GM19035 (cell line): ENCODE measurements around the gene BFSP2.

ENCODE experiments used
- ATAC-seq: cut with Tn5 transposase; IDR thresholded peaks from one replicate; pipeline ENCODE4 v1.9.1; 2021; ENCODE audit not compliant: unreplicated experiment

The BFSP2 gene

DNA sequence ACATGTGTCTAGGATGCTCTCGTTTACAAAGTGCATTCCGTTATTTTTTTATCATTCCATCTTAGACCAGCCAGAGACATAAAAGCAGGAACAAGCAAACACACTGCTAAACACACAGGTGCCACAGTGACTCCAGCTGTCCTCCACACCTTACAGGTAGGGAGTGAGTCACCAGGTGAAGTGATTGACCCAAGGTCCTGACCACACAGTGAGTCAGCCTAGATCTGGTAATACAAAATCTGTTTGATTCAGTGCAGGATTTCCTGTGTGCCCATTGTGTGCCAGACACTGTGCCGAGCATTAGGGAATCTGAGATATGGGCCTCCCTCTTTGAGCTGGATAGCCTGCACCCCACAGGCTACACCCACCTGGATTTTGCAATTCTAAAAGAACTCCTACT, 16.7 kb upstream of the BFSP2 start:
- no peak for ATAC-seq

DNA sequence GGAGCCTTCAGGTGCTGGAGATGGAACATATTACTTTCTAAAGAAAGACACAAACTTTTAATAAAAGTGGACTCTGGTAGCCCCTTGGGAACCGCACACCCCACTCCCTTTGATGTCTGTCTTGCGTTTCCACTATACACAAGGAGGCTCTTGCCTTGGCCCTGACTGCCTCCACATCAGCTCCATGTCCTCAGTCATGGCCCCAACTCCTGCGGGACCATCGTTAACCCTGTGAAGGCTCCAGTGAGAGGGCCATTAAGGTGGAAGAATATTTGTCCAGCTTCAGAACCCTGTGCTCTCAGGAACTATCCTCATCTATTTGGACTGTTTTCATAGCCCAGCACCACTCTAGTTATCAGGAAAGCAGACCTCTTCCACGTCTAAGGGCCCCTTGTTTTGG, 16.1 kb upstream of the BFSP2 start:
- no peak for ATAC-seq

DNA sequence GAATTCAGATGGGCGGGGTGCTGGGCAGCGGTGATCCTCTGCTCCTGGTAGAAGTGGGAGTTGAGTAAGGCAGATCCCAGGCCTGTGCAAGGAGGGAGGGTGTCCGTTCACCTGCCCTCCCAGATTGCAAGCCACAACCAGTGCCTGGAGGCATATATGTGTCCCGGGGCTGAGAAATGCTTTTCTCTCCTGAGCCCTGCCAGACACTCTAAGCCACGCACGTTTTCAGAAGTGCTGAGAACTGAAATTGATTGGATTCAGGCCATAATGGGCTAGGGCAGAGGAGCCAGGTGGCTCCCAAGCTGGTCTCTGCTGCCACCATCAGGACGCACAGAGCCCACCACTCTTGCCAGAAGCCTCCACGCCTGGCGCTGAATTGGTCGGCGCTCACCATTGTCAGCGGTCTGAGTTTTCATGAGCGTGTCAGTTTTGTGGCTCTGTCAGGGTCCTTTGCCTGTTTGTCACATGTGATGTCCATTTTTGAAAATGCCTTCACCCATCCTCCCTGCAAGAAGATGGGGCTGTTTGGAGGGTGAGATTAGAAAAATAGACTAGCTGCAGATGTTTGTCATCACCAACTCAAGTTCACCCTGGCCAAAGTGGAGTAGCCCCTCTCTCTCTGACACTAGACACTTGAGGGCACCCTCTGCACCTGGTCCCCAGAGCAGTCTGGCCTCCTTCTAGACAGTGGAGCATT, 15.4 kb upstream of the BFSP2 start:
- ATAC-seq, result peak; percentile 78

DNA sequence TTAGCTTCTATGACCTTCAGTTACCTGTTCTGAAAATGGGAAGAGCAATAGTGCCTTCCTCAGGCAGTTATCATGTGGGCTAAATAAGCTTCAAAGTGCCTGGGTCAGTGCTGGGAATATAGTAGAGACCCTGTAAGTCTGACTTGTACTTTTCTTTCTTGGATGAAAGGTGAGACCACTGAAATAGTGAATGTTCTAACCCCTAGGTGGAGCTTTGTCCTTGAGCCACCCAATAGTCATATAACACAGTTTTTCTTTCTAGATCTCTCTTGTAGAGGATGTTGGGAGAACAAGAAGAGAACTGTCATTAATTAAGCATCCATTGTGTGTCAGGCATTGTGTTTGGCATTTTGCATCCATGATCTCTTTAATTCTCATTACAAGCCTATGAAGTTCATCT, 13.0 kb upstream of the BFSP2 start:
- ATAC-seq, result no peak

DNA sequence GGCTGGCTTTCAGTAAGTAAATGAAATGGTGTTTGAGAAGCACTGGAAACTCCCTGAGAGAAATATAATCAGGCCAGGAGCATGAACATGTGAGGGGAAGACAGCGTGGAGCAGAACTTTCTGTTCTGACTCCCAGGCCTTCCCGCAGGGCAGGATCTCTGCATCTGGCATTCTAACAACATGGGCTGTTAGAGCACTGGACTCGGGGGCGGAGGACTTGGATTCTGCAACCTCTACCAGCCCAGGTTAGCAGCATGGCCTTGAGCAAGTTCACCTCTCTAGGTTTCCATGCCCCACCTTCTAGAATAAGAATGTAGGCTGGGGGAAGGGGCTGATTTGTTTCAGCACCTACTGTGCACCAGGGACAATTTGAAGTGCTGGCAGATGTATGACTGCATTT, 12.5 kb upstream of the BFSP2 start:
- ATAC-seq, result no peak

DNA sequence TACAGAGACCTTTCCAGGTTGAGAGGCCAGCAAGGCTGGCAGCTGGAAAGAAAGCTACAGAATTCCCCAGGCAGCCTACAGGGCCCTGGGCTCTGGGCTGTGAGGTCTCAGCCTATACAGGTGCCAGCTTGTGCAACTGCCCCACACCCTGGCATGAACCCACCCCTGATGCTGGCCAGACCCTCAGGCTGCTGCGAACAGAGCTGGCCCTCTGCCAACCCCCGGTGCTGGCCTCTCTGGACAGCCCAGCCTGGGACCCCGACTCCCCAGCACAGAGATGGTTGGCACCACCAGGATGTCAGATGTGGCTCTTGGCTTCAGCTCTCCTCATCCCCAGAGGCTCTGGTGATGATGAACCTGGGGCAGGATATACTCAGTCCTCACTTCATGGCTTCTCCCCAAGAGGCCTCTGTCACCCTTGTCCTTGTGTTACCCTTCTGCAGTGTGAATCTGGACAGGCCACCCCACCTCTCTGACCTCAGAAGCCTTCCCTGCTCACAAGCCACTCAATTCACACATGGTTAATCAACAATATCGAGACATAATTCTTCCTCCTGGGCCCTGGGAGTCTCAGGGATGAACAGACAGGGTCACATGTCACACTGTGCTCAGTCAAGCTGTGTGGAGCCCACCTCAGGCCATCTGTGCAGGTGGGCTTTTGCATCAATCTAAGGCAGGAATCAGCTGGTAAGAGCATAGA, 11.0 kb upstream of the BFSP2 start:
- ATAC-seq, result no peak

DNA sequence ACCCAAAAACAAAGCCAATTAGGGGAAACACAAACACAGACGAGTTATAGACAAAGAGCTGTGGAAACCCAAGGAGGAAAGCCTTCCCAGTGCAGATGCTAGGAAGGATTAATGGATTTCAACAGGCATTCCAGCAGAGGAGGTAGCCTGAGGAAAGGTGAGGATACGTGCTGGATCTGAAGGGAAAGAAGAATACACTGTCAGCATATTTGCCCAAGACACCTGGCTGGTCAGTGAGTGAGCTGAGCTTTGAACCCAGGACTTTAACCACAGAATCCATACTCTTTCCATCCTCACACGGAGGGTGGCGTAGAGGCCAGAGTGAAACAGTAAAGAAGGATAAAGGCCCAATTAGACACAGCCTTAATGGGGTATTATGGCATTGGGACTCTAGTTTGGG, 9.1 kb upstream of the BFSP2 start:
- ATAC-seq, result no peak

DNA sequence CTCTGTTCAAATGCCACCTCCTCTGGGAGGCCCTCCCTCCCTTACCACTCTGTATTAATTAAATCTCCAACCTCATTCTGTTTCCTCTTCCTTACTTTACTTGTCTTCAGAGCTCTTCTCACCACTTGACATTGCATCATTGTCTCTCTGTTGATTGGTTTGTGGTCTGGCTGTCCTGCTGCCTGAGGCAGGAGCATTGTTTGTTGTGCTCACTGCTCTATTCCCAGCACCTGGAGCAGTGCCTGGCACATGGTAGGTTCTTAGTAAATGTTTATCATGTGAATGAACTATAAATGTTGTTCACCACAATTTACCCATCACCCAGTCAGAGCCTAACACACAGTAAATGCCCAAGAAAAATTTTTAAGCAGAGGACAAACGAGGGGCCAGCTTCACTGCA, 6.7 kb upstream of the BFSP2 start:
- ATAC-seq, result no peak

DNA sequence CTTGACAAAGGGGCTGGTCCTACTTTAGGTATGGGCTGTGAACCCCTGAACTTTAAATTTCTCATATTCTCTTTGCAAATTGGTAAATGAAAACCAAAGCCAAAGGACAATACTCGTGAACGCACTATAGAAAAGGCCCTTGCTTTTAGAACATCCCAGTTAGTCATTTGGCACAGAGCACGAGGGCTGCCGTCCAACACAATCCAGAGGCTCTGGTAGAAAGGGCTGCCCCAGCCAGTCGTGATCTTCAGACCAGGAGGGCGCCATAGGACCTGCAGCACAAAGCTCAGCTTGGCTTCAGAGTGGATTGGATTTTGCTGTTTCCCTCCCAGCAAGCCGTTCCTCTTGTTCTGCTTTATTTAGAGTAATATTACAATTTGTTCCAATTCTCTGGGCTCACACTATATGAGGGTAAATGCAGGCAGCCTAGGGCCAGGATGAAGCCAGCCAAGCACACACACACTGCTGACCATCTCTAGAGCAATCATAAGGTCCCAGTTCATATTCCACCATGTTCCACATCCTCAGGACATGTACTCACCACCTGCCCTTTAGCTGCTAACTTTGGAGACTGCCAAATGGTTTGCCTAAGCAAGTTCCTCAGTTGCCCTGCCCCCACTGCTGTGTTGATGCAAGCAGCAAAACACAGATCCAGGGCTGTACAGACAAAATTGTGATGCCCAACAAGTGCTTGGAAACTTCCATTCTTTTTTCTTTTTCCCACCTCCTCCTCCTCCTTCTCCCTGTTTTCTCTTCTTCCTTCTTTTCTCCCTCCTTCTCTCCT, 6.0 kb upstream of the BFSP2 start:
- no peak for ATAC-seq

DNA sequence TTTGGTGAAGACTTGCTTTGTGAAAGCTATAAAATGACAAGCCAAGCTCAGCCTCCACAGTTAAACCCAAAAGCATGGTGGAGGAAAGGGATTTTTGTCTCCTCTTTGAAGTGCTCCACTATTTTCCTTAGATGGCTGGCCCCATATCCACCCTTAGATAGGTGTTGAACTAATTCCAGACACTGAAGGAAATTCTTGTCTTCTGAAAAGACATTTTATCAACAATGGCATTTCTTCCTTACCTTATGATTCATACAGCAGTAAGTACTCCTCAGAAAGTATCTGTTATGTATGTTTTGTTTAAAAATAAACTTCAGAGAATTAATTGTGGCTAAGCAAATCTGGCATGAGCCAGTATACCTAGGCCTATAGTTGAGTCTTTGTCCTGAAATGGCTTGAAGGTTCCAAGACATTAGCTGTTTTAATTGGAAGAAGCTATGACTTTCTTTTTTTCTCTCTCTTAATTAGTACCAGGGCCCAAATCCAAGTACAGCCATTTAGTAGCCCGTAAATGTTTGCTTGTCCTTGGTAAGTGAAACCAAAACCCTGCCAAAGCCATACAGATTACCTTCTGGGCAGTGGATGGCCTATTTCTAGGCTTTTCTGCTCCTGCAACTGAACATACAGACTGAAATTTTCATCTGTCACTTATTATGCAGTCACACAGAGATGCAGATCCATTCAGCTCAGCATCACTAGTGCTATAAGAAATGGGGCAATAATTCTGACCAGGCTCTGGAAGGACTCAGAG, 5.1 kb upstream of the BFSP2 start:
- ATAC-seq, result no peak

DNA sequence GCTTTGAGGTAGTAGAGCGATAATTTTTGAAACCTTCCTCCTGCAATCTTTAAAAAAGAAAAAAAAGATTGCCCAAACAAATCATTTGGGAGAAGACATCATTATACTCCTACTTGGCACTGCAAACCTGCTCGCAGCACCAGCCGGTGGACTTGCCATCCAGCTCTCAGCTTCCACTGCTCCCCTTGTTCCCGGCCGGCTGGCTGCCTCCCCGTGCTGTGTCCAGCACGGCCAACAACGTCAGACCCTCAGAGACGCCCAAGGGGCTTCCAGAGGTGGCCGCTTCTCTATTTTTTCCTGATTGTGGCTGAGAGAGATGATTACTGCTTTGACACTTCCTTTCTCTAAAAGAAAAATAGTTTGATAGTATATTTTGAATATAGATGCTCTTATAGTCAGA, 3.0 kb upstream of the BFSP2 start:
- no peak for ATAC-seq

DNA sequence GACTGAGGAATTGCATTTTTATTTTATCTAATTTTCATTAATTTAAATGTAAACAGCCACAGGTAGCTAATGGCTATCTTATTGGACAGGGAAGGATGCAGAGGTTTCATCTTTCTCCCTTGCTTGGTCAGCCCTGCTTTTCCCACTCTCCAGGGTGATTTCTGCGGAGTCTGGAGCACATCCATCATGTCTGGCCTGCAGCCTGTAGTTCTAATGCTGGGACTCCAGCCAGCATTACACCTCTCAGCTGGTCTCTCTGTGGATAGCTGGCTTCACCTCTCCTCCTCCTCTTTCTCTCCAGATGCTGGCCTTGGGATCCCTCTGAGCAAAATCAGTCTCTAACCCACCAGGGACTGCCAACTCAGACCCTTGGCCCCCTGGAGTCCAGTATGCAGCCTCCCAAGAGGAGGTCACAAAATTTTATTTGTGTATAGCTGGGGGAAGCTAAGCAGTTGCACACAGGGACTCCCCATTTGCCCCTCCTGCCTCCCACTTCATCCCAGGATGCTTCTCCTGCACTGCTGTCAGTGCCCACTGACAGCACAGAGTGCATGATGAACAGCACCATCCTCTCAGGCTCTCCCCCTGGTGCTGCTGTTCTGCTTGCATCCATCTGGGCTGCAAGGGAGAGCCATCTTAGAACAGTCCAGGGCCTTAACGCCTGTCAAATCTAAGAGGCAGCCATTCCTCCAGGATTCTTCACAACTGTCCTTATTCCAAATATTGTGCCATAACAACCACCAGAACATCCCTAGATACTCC, 1.7 kb downstream of the BFSP2 start:
- ATAC-seq, result no peak

DNA sequence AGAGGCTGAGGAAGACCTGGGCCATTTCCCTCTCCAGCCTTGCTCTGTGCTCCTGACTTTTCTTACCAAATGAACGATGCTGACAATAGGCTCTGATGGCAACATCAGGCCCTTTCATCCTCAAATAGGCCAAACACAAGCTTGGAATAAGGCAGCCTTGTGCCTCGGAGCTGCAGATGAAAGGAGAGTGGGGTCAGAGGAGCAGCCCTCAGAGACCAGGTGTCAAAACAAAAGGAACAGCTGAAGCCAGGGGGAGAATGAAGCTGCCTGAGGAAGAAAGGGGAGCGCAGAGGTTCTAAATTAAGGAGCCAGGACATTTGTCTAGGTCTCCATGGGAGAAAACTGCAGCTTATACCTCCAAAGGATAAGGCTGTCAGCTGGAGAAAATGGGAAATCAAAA, 5.1 kb downstream of the BFSP2 start:
- ATAC-seq, result no peak

DNA sequence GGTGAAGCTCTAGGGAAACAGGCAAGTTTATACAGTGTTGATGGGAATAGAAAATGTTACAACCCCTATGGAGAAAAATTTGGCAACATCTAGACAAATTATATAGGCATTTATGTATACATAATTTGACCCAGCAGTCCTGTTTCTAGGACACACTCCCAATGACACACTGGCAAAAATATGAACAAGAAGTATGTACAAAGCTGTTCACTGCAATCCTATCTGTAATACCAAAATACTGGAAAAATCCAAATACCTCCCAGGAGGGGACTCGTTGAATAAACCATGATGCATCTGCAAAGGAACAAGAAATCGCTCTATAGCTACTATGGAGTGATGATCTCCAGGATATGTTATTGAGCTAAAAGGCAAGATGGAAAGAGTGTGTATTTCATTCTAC, 8.5 kb downstream of the BFSP2 start:
- no peak for ATAC-seq

DNA sequence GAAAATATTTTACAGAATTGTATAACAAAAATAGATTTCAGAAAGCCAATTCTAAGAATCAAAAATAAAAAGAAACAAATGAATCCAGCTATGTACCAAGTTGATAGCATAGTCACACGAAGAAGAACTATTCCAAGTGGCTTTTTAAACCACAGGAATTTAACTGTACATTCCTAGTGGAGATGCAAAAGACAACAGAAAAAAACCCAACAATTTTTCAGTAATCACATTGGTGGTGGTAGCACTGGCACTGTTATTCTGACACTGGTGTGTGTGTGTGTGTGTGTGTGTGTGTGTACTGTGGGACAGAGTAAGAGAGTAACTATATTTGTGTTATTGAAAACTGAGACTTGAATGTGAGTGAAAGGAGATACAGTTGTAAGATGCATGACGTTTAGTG, 9.1 kb downstream of the BFSP2 start:
- no peak for ATAC-seq

DNA sequence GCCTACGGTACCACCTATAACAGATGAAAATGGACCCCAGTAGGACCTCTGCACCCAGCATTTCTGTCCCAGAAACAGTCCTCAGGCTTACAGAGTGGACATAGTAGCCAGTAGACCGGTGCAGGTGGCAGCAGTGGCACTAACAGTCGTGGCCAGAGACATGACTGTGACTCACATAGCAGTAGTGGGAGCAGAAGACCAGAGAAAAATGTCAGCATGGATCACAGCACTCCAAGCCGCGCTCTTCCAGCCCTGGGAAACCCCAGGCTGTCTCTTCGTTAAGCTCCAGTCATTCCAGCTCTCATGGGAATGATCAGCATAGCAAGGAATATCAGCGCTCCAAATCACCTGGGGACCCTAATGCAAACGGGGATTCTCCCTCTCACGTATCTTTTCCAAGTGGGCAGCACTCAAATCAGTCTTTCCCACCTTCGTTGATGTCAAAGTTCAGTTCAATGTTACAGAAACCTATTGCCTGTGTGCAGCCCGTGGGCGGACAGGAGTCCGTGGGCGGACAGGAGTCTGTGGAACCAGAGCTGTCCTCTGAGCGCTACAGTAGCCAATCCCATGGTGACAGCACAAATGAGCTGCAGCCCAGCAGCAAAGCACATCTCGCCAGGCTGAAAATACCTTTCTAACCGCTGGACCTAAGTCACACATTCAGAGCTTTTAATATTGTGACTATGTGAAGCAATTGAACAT, 10.5 kb downstream of the BFSP2 start:
- ATAC-seq, result no peak

DNA sequence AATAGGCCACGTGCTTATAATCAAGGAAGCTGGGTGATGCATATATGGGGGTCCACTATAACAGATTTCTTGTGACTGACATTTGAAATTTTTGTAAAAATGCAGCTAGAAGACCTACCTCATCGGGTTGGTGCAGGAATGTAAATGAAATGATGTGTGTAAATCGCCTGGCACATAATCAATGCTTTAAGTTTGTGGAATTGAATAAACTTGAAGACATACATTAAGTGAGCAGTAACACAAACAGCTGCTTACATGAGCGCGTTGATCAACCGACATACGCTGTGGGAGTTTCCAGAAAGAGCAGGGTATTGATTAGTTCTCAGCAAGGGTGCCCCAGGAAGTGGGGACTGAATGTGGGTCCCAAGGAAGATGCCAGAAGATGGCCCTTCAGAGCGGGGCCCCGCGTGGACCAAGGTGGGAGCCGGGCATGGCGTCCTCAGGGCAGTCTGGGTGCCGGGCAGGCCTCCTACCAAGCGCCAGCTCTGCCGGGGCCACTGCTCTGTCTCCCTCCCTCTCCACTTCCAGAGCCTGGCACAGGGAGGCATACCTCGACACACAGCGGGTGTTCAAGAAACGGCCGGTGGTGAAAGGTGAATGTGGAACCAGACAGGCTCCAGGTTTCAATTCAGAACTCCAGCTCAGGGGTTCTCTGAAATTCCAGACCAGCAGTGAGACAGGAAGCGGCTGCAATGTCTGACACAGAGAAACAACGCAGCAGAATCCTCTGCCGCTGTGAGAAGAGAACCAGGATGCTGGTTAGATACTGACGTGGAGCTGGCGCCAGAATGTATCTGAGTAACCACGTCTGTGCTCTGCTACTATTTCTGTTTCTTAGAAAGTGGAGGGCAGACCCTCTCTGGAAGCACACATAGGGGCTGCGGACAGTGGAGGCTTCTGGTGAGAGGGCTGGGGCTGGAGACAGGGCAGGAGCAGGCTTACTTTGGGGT, 12.6 kb downstream of the BFSP2 start:
- ATAC-seq, result no peak

DNA sequence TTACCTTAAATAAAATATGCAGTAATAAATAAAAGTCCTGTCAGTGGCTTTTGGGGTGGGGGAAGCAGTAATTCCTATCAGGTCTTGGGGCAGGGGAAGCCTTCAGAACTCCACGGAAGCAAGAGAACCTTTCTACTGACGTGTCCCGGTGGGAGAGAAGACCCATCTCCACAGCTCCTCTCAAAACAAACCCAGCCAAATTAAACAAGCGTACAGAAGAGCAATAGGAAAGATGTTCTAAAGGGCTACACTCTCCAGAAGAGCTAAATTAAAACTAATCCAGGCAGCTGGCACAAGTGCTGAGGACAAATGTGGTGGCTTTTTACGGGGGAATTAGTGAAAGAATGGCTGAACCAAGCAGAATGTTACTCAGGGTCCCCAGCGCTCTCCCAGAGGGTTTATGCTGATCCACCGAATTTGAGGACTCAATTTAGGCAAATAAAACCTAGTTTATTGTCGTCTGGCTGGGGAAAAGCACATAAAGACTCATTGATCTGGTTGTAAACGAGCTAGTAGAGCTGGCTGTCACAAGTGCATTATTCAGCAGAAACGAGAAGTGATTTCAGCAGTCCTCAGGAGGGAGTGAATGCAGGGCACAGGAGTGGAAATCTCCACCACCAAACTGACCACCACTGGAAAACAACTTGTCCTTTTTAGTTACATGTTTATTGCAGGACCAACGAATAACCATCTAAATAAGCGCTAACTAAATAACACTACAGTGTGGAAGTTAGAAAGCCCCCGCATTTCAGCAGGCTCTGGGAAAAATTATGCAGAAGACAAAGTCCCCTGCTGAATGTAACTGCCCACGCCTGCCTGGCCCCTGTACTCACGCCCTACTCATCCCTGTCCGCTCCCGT, 13.5 kb downstream of the BFSP2 start:
- no peak for ATAC-seq
